Gastrocnemius medialis (tissue), 4 donors: ENCODE measurements around the gene CD300H. TPM values are rescaled to one million over a fixed set of nuclear protein-coding genes. Genes with fewer than 3 reads are reported as not detected.

Source experiments
- ATAC-seq, 2 donors: fragments of 150-250 bp; one replicate each; pipeline ENCODE4 v1.9.1; 2016
- DNase-seq, 2 donors: peaks; one replicate each; pipeline ENCODE4 v3.0.0-alpha.2; 2019
- H3K27ac ChIP-seq, 4 donors: fragments of 200-600 bp; sonication (generic); 1 replicate in 1 of 4; 2 replicates in 3 of 4; pipeline ENCODE4 v1.5.1; 2016 to 2018; ENCODE audit warnings: mild to moderate bottlenecking in 2 of 4, moderate library complexity in 1 of 4
- H3K27me3 ChIP-seq, 3 donors: fragments of 200-600 bp; sonication (generic) in 2 of 3; 1 replicate in 1 of 3; 2 replicates in 2 of 3; pipeline versions ENCODE4 v1.5.1 to v1.6.0; 2016 to 2019; ENCODE audit warnings: mild to moderate bottlenecking in 1 of 3, moderate library complexity in 1 of 3
- H3K36me3 ChIP-seq, 2 donors: fragments of 200-600 bp; sonication (generic) in 1 of 2; one replicate each; pipeline ENCODE4 v1.5.1; 2017 to 2018
- H3K4me1 ChIP-seq, 2 donors: fragments of 200-600 bp; sonication (generic) in 1 of 2; one replicate each; pipeline ENCODE4 v1.5.1; 2016 to 2017; ENCODE audit warnings: mild to moderate bottlenecking in 2 of 2
- H3K4me3 ChIP-seq, 4 donors: fragments of 200-600 bp; sonication (generic) in 3 of 4; 1 replicate in 1 of 4; 2 replicates in 3 of 4; pipeline ENCODE4 v1.5.1; 2016 to 2019; ENCODE audit warnings: mild to moderate bottlenecking in 2 of 4
- H3K9me3 ChIP-seq, 3 donors: fragments of 200-600 bp; sonication (generic) in 2 of 3; 1 replicate in 1 of 3; 2 replicates in 2 of 3; pipeline ENCODE4 v1.5.1; 2016 to 2019
- POLR2A ChIP-seq, 2 donors: fragments of 450-650 bp; IDR thresholded peaks; one replicate each; pipeline ENCODE4 v1.6.1; 2017; ENCODE audit warnings: antibody characterized with exemption in 2 of 2, mild to moderate bottlenecking in 2 of 2, moderate library complexity in 2 of 2
- in situ Hi-C, 4 donors: fragments of 200-750 bp; cut with MboI; loops; one replicate each; pipeline versions ENCODE4 v1.15.0 to v1.8.0; 2017; ENCODE audit warnings: low sequenced_read_pairs in 4 of 4
- intact Hi-C: fragments of 100-400 bp; cut with DNase I; formaldehyde crosslinking; loops from one replicate; pipeline ENCODE4 v1.15.1; 2023; ENCODE audit warnings: low total_unique reads
- total RNA-seq, 4 donors: library from RNA; depleted of rRNA; stranded (reverse); fragments of >200 nt; gene quantifications; one replicate each; pipeline versions ENCODE4 v1.1.0 to v1.2.3, GENCODE V29; 2016
- TF ChIP-seq, protein P1 (sequence below), 5 experiments: fragments of 450-650 bp in 3 of 5; fragments of 200-600 bp in 2 of 5; sonication (generic) in 2 of 5; IDR thresholded peaks in 4 of 5; conservative IDR thresholded peaks in 1 of 5; 1 replicate in 4 of 5; 2 replicates in 1 of 5; pipeline ENCODE4 v1.5.1; 2016 to 2019; ENCODE audit warnings: antibody characterized with exemption in 5 of 5, mild to moderate bottlenecking in 3 of 5, moderate library complexity in 3 of 5

The CD300H gene
- total RNA-seq, 4 donors from 2014 or later = not detected

GRCh38 chr17:74525781-74526288, 41.5 kb downstream of the CD300H start:
- H3K4me3 ChIP-seq = no peak overlapping the region
- H3K27me3 ChIP-seq = no peaks in the 10 kb centered on the region
- H3K36me3 ChIP-seq = no peaks in the 10 kb centered on the region
- in situ Hi-C loops (no loop called here), intact Hi-C loops (no loop called here)
- DNase-seq = no peak
- no peaks in the 10 kb centered on the region for H3K4me1 ChIP-seq
- H3K27ac ChIP-seq = no peak overlapping the region
- TF ChIP-seq, protein P1, sequence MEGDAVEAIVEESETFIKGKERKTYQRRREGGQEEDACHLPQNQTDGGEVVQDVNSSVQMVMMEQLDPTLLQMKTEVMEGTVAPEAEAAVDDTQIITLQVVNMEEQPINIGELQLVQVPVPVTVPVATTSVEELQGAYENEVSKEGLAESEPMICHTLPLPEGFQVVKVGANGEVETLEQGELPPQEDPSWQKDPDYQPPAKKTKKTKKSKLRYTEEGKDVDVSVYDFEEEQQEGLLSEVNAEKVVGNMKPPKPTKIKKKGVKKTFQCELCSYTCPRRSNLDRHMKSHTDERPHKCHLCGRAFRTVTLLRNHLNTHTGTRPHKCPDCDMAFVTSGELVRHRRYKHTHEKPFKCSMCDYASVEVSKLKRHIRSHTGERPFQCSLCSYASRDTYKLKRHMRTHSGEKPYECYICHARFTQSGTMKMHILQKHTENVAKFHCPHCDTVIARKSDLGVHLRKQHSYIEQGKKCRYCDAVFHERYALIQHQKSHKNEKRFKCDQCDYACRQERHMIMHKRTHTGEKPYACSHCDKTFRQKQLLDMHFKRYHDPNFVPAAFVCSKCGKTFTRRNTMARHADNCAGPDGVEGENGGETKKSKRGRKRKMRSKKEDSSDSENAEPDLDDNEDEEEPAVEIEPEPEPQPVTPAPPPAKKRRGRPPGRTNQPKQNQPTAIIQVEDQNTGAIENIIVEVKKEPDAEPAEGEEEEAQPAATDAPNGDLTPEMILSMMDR (IDR thresholded peaks at IDR 0.05 in 4 of 5, conservative IDR thresholded peaks at IDR 0.05 in 1 of 5) = no peak
- no peak for TF ChIP-seq POLR2A (IDR thresholded peaks at IDR 0.05)
- ATAC-seq = no peak
- no peaks in the 10 kb centered on the region for H3K9me3 ChIP-seq

GRCh38 chr17:74525465-74525725, 41.9 kb downstream of the CD300H start:
- TF ChIP-seq, protein P1 (IDR thresholded peaks at IDR 0.05 in 4 of 5, conservative IDR thresholded peaks at IDR 0.05 in 1 of 5) = no peak
- TF ChIP-seq POLR2A (IDR thresholded peaks at IDR 0.05) = no peak
- H3K27me3 ChIP-seq = no peaks in the 10 kb centered on the region
- no peak overlapping the region for H3K27ac ChIP-seq
- ATAC-seq (no peak), DNase-seq (no peak)
- in situ Hi-C loops = no loop called here
- no peak overlapping the region for H3K4me3 ChIP-seq
- intact Hi-C loops = no loop called here
- H3K4me1 ChIP-seq = no peaks in the 10 kb centered on the region
- no peaks in the 10 kb centered on the region for H3K9me3 ChIP-seq
- H3K36me3 ChIP-seq = no peaks in the 10 kb centered on the region

DNA sequence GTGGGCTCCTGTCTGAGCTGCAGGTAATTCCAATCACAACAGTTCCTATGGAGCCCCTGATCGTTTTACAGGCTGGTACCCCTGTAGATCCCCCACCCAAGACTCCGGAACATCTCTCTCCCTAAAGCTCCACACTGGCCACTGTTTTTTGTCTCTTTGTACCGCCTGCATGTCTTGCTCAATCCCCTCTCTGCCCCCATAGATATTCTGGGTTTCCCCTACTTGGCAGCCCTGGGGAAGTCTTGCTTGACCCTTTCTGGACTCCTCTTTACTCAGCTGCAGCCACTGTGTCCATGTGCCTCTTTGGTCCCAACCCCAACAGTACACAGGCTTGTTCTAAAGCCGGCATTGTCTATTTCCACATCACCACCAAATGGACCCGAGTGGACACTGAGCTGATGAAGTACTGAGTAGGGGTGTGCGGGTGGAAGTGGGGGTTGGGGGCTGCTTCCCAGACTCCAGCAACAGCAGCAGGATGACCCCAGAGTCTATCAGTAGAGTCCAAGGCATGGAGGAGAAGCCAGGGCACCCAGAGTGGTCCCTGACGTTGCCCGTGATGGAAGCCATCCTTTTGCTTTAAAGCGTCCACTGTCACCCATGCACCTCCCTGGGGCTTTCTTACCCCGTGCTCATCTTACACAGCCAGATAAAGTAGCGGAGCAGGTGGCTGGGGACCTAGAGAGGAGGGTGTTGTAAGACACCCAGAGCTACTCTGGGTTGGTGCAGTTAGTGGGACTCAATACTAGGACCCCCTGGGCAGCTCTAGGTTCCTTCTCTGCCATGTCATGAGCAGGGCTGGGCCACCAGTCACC, 42.5 kb downstream of the CD300H start:
- H3K4me1 ChIP-seq = no peaks in the 10 kb centered on the region
- no peaks in the 10 kb centered on the region for H3K36me3 ChIP-seq
- H3K9me3 ChIP-seq = no peaks in the 10 kb centered on the region
- no peak overlapping the region for H3K4me3 ChIP-seq
- H3K27ac ChIP-seq = no peak overlapping the region
- DNase-seq = no peak
- ATAC-seq = no peak
- in situ Hi-C loops (no loop called here), intact Hi-C loops (no loop called here)
- no peaks in the 10 kb centered on the region for H3K27me3 ChIP-seq
- TF ChIP-seq POLR2A (IDR thresholded peaks at IDR 0.05) = no peak

GRCh38 chr17:74523308-74523707, 44.0 kb downstream of the CD300H start:
- ATAC-seq (no peak), DNase-seq (no peak)
- Histone ChIP-seq H3K27ac (no peak overlapping the region), H3K36me3 (no peaks in the 10 kb centered on the region), H3K27me3 (no peaks in the 10 kb centered on the region), H3K9me3 (no peaks in the 10 kb centered on the region), H3K4me3 (no peak overlapping the region), H3K4me1 (no peaks in the 10 kb centered on the region)
- intact Hi-C loops = no loop called here
- in situ Hi-C loops = no loop called here
- TF ChIP-seq, protein P1 (IDR thresholded peaks at IDR 0.05 in 4 of 5, conservative IDR thresholded peaks at IDR 0.05 in 1 of 5) = no peak
- TF ChIP-seq POLR2A (IDR thresholded peaks at IDR 0.05) = no peak

DNA sequence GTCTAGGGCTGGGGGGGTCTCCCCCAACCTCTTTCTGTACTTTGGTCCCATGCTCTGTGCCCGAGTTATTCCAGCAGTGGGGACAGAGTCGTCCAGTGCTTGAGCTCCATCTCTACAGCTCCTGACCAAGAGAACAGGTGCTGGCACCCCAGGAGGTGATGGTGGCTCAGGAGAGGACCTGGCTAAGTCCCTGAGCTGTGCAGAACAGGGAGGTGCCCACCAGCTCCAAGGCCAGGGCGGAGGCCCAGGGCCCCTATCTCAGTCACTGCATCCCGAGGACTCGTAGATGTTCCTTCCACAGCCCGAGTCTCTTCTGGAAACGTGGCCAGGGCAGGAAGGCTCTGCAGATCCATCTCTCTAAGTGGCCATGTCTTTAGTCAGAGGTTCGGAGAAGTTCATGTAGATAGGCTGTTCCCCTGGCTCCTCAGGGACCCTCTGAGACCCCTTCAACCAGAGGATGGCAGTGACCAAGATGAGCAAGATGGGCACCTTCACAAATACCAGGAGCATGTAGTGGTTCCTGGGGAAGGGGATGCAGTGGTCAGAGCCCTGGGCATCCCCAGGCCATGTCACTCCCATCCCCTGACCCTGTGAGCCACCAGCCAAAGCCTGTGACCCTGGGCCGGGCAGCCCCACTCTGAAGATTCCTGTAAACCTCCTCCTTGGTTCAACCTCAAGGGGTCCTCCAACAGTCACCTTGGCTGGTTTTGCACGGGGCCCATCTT, 44.8 kb downstream of the CD300H start:
- H3K4me1 ChIP-seq = no peaks in the 10 kb centered on the region
- H3K4me3 ChIP-seq = no peak overlapping the region
- H3K27ac ChIP-seq = no peak overlapping the region

More for the DNA sequence above, 44.8 kb downstream of the CD300H start:
- DNase-seq (no peak), ATAC-seq (no peak)
- Histone ChIP-seq H3K36me3 (no peaks in the 10 kb centered on the region), H3K27me3 (no peaks in the 10 kb centered on the region), H3K9me3 (no peaks in the 10 kb centered on the region)
- in situ Hi-C loops (no loop called here), intact Hi-C loops (no loop called here)
- no peak for TF ChIP-seq POLR2A (IDR thresholded peaks at IDR 0.05)
- TF ChIP-seq, protein P1 (IDR thresholded peaks at IDR 0.05 in 4 of 5, conservative IDR thresholded peaks at IDR 0.05 in 1 of 5) = no peak
